ENCODE data around the gene E2F7.
"Not testable (repeated sequence)": the region's sequence is repeated elsewhere in the genome, so short reads cannot be mapped to it uniquely, and the experiment has no call there.

E2F7 gene

GRCh38 chr12:77065361-77066204 is at the start of gene E2F7:
Gene E2F7 (minus strand): TSS chr12:77065569. CDS start chr12:77064635, 934 bp downstream.
- DNase-seq = peak; percentile 92

- peak; percentile 30 for DNase-seq
These were observed 48.6 kb upstream of the E2F7 start for GRCh38 chr12:77113971-77114370.

- DNase-seq = no peak
These were observed 43.3 kb upstream of the E2F7 start for GRCh38 chr12:77108707-77109106.

- DNase-seq = no peak
These were observed 41.8 kb upstream of the E2F7 start for GRCh38 chr12:77107121-77107520.

GRCh38 chr12:77104792-77105191 is 39.4 kb upstream of the E2F7 start:
- peak; percentile 73 for DNase-seq

- DNase-seq = no peak
These were observed 38.9 kb upstream of the E2F7 start for GRCh38 chr12:77104286-77104685.

GRCh38 chr12:77102691-77103090 is 37.3 kb upstream of the E2F7 start:
- peak; percentile 80 for DNase-seq

GRCh38 chr12:77102123-77102522 is 36.8 kb upstream of the E2F7 start:
- DNase-seq = peak; percentile 34

- DNase-seq = no peak
These were observed 34.4 kb upstream of the E2F7 start for GRCh38 chr12:77099799-77100198.

GRCh38 chr12:77097846-77098245 is 32.5 kb upstream of the E2F7 start:
- no peak for DNase-seq

GRCh38 chr12:77092227-77092626 is 26.9 kb upstream of the E2F7 start:
- DNase-seq = not testable (repeated sequence)

GRCh38 chr12:77089686-77090220 is 24.4 kb upstream of the E2F7 start:
- no peak for DNase-seq

GRCh38 chr12:77087427-77087826 is 22.1 kb upstream of the E2F7 start:
- DNase-seq = no peak

GRCh38 chr12:77082021-77082420 is 16.7 kb upstream of the E2F7 start:
- DNase-seq = no peak

- DNase-seq = no peak
These were observed 14.3 kb upstream of the E2F7 start for GRCh38 chr12:77079631-77080030.

GRCh38 chr12:77078231-77078630 is 12.9 kb upstream of the E2F7 start:
- no peak for DNase-seq

GRCh38 chr12:77076886-77077285 is 11.5 kb upstream of the E2F7 start:
- no peak for DNase-seq

- not testable (repeated sequence) for DNase-seq
These were observed 8.5 kb upstream of the E2F7 start for GRCh38 chr12:77073894-77074293.

- no peak for DNase-seq
These were observed 7.6 kb upstream of the E2F7 start for GRCh38 chr12:77072833-77073495.

- DNase-seq = no peak
These were observed 5.6 kb upstream of the E2F7 start for GRCh38 chr12:77070800-77071449.

GRCh38 chr12:77070382-77070781 is 5.0 kb upstream of the E2F7 start:
- no peak for DNase-seq

- DNase-seq = no peak
These were observed 441 bp downstream of the E2F7 start for GRCh38 chr12:77064896-77065360.

- DNase-seq = peak; percentile 87
These were observed 2.4 kb downstream of the E2F7 start for GRCh38 chr12:77062846-77063461.

Data from HCEC 1CT (cell line).